ENCODE data around the gene SHROOM3.

The SHROOM3 gene

GRCh38 chr4:76722838-76723237 is 287.8 kb downstream of the SHROOM3 start:
- TF ChIP-seq EGR1 (IDR thresholded peaks at IDR 0.05) (no peak), FOXM1 (IDR thresholded peaks at IDR 0.05; ENCODE audit: borderline replicate concordance, low read depth) (no peak)

- TF ChIP-seq EP300 (IDR thresholded peaks at IDR 0.05; ENCODE audit: borderline replicate concordance) (no peak), RAD21 (IDR thresholded peaks at IDR 0.05; ENCODE audit: low read depth) (no peak), YY1 (IDR thresholded peaks at IDR 0.05; ENCODE audit: low read depth) (no peak), EGR1 (IDR thresholded peaks at IDR 0.05) (no peak), TCF12 (IDR thresholded peaks at IDR 0.05; ENCODE audit: low read depth) (no peak), FOXM1 (IDR thresholded peaks at IDR 0.05; ENCODE audit: borderline replicate concordance, low read depth) (no peak), CREB1 (IDR thresholded peaks at IDR 0.05; ENCODE audit: low read depth) (no peak), NFIC (IDR thresholded peaks at IDR 0.05) (no peak), TAF1 (IDR thresholded peaks at IDR 0.05; ENCODE audit: low read depth) (no peak)
- TF ChIP-seq, protein P1, sequence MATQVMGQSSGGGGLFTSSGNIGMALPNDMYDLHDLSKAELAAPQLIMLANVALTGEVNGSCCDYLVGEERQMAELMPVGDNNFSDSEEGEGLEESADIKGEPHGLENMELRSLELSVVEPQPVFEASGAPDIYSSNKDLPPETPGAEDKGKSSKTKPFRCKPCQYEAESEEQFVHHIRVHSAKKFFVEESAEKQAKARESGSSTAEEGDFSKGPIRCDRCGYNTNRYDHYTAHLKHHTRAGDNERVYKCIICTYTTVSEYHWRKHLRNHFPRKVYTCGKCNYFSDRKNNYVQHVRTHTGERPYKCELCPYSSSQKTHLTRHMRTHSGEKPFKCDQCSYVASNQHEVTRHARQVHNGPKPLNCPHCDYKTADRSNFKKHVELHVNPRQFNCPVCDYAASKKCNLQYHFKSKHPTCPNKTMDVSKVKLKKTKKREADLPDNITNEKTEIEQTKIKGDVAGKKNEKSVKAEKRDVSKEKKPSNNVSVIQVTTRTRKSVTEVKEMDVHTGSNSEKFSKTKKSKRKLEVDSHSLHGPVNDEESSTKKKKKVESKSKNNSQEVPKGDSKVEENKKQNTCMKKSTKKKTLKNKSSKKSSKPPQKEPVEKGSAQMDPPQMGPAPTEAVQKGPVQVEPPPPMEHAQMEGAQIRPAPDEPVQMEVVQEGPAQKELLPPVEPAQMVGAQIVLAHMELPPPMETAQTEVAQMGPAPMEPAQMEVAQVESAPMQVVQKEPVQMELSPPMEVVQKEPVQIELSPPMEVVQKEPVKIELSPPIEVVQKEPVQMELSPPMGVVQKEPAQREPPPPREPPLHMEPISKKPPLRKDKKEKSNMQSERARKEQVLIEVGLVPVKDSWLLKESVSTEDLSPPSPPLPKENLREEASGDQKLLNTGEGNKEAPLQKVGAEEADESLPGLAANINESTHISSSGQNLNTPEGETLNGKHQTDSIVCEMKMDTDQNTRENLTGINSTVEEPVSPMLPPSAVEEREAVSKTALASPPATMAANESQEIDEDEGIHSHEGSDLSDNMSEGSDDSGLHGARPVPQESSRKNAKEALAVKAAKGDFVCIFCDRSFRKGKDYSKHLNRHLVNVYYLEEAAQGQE (IDR thresholded peaks at IDR 0.05; ENCODE audit: low read depth), result no peak
Observed at GRCh38 chr4:76723373-76723772, 288.3 kb downstream of the SHROOM3 start.

DNA sequence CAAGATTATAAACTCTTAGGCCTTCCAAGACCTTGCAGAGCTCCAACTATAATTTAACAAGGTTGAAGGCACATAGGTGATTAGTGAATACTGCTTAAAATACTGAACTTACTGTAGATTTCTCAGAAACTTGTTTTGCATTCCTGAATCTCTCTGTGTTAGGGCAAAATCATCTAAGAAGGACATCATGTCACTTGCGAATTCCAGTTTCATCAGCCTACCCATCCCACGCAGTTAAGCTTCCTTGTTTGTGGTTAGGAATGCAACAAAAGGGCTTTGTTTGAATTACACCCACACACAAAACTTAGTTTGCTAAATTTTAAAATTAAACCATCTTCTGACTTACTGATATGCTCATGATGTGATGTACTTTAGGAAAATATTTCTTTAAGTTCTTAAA is 288.9 kb downstream of the SHROOM3 start:
- TF ChIP-seq TEAD4 (IDR thresholded peaks at IDR 0.05), result 0 out of 2 replicates have a peak, but pooled peaks have one; percentile 6
- TF ChIP-seq TAF1 (IDR thresholded peaks at IDR 0.05; ENCODE audit: low read depth), result no peak
- TF ChIP-seq EP300 (IDR thresholded peaks at IDR 0.05; ENCODE audit: borderline replicate concordance), result no peak
- TF ChIP-seq FOXM1 (IDR thresholded peaks at IDR 0.05; ENCODE audit: borderline replicate concordance, low read depth), result no peak
- TF ChIP-seq YY1 (IDR thresholded peaks at IDR 0.05; ENCODE audit: low read depth), result no peak
- TF ChIP-seq USF1 (IDR thresholded peaks at IDR 0.05), result no peak
- TF ChIP-seq CEBPB (IDR thresholded peaks at IDR 0.05), result no peak
- TF ChIP-seq EGR1 (IDR thresholded peaks at IDR 0.05), result peak; percentile 72
- TF ChIP-seq, protein P1 (IDR thresholded peaks at IDR 0.05; ENCODE audit: low read depth), result no peak

- TF ChIP-seq MAX (IDR thresholded peaks at IDR 0.05) (no peak), USF1 (IDR thresholded peaks at IDR 0.05) (no peak), YY1 (IDR thresholded peaks at IDR 0.05; ENCODE audit: low read depth) (no peak), TCF12 (IDR thresholded peaks at IDR 0.05; ENCODE audit: low read depth) (no peak), CREB1 (IDR thresholded peaks at IDR 0.05; ENCODE audit: low read depth) (no peak), EP300 (IDR thresholded peaks at IDR 0.05; ENCODE audit: borderline replicate concordance) (no peak), CEBPB (IDR thresholded peaks at IDR 0.05) (no peak), TAF1 (IDR thresholded peaks at IDR 0.05; ENCODE audit: low read depth) (no peak), NFIC (IDR thresholded peaks at IDR 0.05) (no peak), TEAD4 (IDR thresholded peaks at IDR 0.05) (no peak)
- TF ChIP-seq, protein P1 (IDR thresholded peaks at IDR 0.05; ENCODE audit: low read depth), result no peak
Observed at GRCh38 chr4:76725039-76725438, 290.0 kb downstream of the SHROOM3 start.

DNA sequence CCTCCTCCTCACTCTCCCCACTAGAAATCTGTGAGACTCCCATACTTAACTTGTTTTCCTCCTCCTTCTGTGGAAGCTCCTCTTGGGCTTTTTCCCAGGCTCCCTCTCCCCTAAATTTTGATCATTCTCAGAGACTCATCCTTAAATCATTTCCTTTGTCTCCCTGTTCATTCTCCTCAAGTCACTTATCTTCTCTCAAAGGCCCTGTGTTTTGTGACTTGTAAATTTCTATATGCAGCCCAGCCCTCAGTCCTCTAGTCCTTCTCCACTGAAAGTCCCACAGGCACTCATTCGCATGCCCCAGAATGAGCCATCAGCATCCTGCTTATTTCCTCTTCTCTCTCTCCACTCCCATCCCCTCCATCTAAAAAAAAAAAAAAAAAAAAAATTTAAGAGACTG is 291.1 kb downstream of the SHROOM3 start:
- TF ChIP-seq ZBTB7A (IDR thresholded peaks at IDR 0.05; ENCODE audit: low read depth) (no peak), TEAD4 (IDR thresholded peaks at IDR 0.05) (no peak)
- TF ChIP-seq, protein P1 (IDR thresholded peaks at IDR 0.05; ENCODE audit: low read depth), result no peak

All from Ishikawa (cell line).